SIG-M5 (cell line): ENCODE data around the gene GIGYF2.

ENCODE experiments used
- DNase-seq: peaks from one replicate; lab custom pipeline; 2025; lab: John Stamatoyannopoulos, UW

Gene GIGYF2

GRCh38 chr2:232880764-232881351, 183.7 kb downstream of the GIGYF2 start:
- no peak for DNase-seq

DNA sequence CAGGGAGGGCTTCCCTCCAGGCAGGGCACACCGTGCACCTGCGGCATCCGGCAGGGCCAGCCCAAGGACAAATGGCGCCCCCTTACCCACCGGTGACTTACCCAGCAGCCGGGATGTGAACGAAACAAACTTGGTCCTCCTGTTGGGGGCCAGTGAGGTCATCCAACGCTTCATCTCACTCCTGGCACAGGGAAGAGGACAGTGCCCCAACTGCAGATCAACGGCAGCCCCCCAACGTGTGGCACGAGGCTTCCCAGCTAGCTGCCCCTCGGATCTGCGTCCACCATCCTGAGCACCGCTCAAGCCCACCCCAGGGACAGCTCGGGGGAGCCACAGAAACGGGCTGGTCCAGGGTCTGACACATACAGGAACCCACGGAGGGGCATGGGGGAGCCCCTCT, 185.0 kb downstream of the GIGYF2 start:
- no peak for DNase-seq

DNA sequence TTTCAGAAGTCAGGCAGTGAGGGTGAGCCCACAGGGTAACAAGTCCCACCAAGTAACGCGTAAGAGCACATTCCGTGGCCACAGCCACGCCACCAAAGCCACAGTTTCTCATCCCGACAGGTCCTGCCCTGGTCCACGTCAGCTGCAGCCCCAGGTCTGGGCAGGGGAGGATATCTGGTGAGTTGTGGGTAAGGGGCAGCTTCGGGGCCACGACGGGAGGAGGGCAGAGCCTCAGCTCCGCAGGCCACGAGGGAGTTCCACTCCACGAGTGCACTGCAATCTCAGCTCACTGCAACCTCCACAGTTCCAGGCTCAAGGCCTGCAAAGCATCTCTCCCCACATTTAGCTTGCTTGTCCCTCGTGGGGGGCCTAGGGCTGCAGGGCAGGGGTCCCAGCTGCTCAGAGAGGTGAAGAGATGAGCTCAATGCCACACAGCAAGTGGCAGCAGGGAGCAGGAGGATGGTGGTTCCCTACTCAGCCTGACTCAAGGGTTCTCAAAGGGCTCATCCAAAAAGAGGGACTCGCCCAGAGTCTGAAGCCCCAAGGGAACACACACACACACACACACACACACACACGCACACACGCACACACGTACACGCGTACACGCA, 185.5 kb downstream of the GIGYF2 start:
- no peak for DNase-seq

GRCh38 chr2:232883116-232883721, 186.1 kb downstream of the GIGYF2 start:
- no peak for DNase-seq

GRCh38 chr2:232884001-232884421, 186.9 kb downstream of the GIGYF2 start:
- no peak for DNase-seq

GRCh38 chr2:232884549-232885263, 187.6 kb downstream of the GIGYF2 start:
- DNase-seq, result no peak

DNA sequence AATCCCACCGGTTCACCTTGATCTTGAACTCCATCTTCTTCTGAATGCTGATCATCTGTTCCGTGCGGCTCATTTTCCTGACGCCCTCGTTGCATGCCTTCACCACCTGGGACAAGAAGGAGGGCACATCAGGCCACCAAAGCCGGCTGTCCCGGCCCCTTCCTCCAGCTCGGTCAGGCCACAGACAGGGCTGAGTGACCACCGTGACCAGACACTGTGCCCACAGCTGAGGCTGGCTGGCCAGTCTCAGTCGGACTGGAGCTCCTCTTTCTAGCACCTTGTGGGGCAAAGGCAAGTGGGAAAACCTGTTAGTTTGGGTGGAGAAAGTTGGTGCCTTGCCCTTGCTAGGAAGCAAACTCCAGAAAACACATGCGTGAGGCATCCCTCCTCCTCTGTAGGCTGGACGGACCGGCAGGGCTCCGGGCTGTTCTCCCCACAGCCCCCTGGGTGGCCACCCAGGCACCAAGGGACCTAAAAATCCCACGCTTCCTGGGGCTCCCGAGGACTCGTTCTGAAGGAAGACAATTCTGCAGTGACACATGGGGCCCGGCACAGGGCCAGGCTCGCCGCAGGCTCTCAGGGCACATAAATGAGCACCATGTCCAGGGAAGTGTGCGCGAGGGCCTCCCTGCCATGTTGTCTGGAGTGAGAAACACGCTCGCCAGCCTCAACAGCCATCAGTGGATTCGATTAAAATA, 188.3 kb downstream of the GIGYF2 start:
- no peak for DNase-seq

GRCh38 chr2:232886176-232886575, 189.0 kb downstream of the GIGYF2 start:
- no peak for DNase-seq

GRCh38 chr2:232886632-232887031, 189.5 kb downstream of the GIGYF2 start:
- DNase-seq, result no peak

GRCh38 chr2:232887171-232887850, 190.2 kb downstream of the GIGYF2 start:
- DNase-seq, result no peak

DNA sequence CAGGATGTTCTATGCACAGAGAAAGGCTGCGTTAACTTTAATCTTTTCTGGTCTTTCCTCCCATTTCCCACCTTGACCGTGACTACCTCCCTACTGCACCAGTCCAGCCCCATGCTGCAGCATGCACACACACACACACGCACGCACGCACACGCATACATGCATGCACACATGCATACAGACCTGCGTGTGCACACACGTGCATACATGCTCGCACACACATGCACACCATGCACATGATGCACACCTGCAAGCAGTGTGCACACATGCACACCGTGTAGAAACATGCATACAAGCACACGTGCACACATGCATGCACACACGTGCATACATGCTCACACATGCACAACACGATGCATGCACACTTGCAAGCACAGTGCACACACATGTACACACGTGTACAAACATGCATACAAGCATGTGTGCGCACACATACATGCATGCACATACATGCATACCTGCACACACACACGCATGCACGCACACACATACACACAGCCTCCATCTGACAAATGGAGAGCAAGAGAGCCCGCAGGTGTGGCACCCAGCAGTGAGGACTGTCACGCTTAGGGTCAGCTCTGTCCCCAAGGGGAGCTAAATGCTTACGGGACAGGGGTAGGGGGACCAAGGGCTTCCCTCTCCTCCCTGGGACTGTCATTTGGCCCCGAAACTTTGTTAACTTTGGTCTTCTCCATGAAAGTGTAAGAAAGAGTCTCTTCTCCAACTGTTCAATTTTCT, 191.1 kb downstream of the GIGYF2 start:
- DNase-seq, result no peak

DNA sequence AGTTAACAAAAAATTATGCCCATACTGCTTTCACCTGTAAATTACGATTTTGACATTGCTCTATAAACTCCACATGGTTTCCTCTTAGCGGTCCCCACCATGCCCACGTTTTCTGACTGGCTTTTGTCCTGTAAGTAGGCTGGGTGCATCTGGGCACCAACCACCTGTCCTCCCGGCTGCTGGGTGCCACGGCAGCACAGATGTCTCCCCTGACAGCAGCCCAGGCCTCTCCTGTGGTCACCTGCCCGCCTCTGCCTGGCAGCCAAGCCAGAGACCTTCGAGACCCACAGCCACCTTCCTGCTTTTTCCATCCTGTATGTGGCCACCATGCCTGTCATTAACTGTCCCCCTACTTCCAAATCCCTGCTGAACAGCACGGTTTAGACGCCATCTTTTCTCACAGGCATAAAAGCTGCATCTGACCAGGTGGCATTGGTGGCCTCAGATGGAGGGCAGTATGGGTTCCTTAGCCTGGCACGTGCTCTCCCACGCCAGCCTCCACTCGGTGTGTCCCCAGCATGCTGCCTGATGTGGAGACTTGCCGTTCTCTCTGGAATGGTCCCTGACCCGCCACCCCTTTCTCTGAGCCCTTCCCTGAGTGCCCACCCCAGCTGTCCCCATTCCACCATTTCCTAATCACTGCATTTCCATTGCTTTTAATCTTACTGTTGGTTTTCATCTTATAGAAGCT, 191.9 kb downstream of the GIGYF2 start:
- no peak for DNase-seq

GRCh38 chr2:232889876-232890401, 192.8 kb downstream of the GIGYF2 start:
- no peak for DNase-seq

DNA sequence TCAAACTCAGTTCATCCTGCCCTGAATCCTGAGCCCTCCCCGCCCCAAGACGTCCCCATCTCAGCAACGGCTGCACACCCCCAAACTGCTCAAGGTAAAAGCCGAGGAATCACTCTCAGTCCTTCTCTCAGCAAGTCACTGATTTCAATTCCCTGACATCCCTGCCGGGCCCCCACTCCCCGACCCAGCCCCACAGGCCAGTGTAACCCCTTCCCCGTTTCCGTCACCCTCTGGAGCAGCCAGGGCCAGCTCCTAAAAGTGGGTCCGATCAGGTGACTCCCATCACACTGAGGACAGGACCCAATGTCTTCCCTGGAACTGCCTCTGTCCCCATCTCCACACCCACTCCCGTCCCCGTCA, 193.4 kb downstream of the GIGYF2 start:
- no peak for DNase-seq

GRCh38 chr2:232890896-232891601, 193.9 kb downstream of the GIGYF2 start:
- DNase-seq, result no peak

- DNase-seq, result no peak
Observed at GRCh38 chr2:232891621-232892071, 194.5 kb downstream of the GIGYF2 start.

- no peak for DNase-seq
Observed at GRCh38 chr2:232892221-232892620, 195.1 kb downstream of the GIGYF2 start.

DNA sequence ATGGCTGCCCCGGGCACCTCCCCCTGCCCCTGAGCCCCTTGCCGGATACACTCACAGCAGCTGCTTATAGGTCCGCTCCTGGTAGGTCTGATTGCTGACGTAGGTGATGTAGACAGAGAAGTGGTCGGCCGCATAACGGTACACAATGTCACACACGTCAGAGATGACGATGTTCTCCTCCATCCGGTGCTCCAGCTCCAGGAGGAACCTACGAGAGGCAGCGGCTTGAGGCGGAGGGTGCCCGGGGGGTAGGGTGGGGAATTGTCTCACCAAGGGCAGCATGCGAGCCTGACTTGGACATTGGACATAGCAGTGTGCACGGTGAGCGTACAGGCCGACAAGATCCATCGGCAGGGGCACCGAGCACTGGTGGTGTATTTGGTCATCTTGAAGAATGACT, 195.7 kb downstream of the GIGYF2 start:
- DNase-seq, result no peak

- no peak for DNase-seq
Observed at GRCh38 chr2:232893834-232894233, 196.7 kb downstream of the GIGYF2 start.

DNA sequence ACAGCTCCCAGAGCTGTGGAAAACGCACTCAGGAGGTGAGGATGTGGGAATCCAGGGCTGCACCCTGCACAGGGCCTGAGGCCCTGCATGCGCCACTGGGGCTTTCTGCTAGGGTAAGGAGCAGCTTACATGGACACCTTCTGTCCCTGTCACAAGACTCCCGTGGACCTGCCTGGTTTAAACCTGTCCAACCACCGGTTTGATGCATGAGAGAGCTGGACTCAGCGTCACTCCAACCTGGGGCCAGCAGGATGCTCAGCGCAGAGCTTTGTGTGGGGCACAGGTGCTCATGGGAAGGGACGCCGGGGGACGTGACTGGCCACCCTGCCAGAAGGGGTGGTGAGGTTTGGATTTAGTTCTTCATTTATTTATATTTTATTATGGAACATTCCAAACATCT, 197.1 kb downstream of the GIGYF2 start:
- DNase-seq, result no peak
